Stimulated activated CD8-positive, alpha-beta memory T cell treated with anti-CD3 and anti-CD28 coated beads, Interleukin-4, amount 100 ng/mL, for 48 hours (primary cell): ENCODE measurements around the gene REPS1.
"Not testable (repeated sequence)": the region's sequence is repeated elsewhere in the genome, so short reads cannot be mapped to it uniquely, and the experiment has no call there.

ENCODE experiments used
- DNase-seq: peaks from one replicate; pipeline ENCODE4 v3.0.0-alpha.2; 2020

REPS1 gene

GRCh38 chr6:138970159-138970558, 17.9 kb downstream of the REPS1 start:
- DNase-seq, result no peak

GRCh38 chr6:138966870-138967269, 21.2 kb downstream of the REPS1 start:
- DNase-seq, result no peak

- no peak for DNase-seq
These were observed 22.1 kb downstream of the REPS1 start for GRCh38 chr6:138965971-138966370.

GRCh38 chr6:138965291-138965874, 22.7 kb downstream of the REPS1 start:
- DNase-seq, result no peak

- DNase-seq, result no peak
These were observed 24.0 kb downstream of the REPS1 start for GRCh38 chr6:138964012-138964411.

GRCh38 chr6:138963531-138963930, 24.5 kb downstream of the REPS1 start:
- DNase-seq, result no peak

GRCh38 chr6:138963119-138963518, 24.9 kb downstream of the REPS1 start:
- DNase-seq, result no peak

- DNase-seq, result no peak
These were observed 28.5 kb downstream of the REPS1 start for GRCh38 chr6:138959521-138959920.

- DNase-seq, result no peak
These were observed 29.5 kb downstream of the REPS1 start for GRCh38 chr6:138958595-138958994.

GRCh38 chr6:138957903-138958302, 30.1 kb downstream of the REPS1 start:
- DNase-seq, result no peak

- no peak for DNase-seq
These were observed 30.6 kb downstream of the REPS1 start for GRCh38 chr6:138957484-138957883.

- DNase-seq, result no peak
These were observed 31.7 kb downstream of the REPS1 start for GRCh38 chr6:138956244-138956924.

GRCh38 chr6:138955262-138955661, 32.8 kb downstream of the REPS1 start:
- DNase-seq, result no peak

- DNase-seq, result no peak
These were observed 34.6 kb downstream of the REPS1 start for GRCh38 chr6:138953451-138953850.

- DNase-seq, result no peak
These were observed 39.4 kb downstream of the REPS1 start for GRCh38 chr6:138948546-138949179.

GRCh38 chr6:138948004-138948403, 40.0 kb downstream of the REPS1 start:
- no peak for DNase-seq

- DNase-seq, result no peak
These were observed 42.7 kb downstream of the REPS1 start for GRCh38 chr6:138945354-138945753.

GRCh38 chr6:138944412-138944811, 43.6 kb downstream of the REPS1 start:
- no peak for DNase-seq

- no peak for DNase-seq
These were observed 44.9 kb downstream of the REPS1 start for GRCh38 chr6:138943089-138943625.

GRCh38 chr6:138936873-138937272, 51.2 kb downstream of the REPS1 start:
- not testable (repeated sequence) for DNase-seq

GRCh38 chr6:138931660-138932059, 56.4 kb downstream of the REPS1 start:
- no peak for DNase-seq

GRCh38 chr6:138926579-138926978, 61.5 kb downstream of the REPS1 start:
- no peak for DNase-seq

GRCh38 chr6:138925806-138926205, 62.2 kb downstream of the REPS1 start:
- no peak for DNase-seq

- DNase-seq, result no peak
These were observed 64.5 kb downstream of the REPS1 start for GRCh38 chr6:138923561-138923960.
